Measurements from ENCODE around the gene CYB5R4.

The CYB5R4 gene

DNA sequence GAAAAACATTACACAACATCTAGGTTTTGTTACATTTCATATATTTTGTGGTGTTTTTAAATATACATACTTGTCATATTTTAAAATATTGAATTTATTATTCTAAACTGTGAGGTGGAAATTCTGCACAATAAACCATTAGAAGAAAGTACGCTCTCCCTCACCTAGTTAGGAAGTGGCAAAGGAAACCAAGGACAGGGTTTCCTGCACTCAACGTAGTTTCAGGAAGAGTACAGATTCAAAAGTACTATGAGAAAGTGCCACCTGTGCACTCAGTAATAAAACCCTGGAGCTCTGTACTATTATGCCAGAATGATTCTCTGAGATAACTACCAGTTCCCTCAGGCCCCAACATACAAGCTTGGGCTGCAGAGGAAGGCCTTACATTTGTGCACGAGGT lies 119.5 kb downstream of the CYB5R4 start:
- no peak overlapping the region for H3K4me3 ChIP-seq
- DNase-seq (ENCODE audit: low spot score), result no peak
- TF ChIP-seq, protein P1, sequence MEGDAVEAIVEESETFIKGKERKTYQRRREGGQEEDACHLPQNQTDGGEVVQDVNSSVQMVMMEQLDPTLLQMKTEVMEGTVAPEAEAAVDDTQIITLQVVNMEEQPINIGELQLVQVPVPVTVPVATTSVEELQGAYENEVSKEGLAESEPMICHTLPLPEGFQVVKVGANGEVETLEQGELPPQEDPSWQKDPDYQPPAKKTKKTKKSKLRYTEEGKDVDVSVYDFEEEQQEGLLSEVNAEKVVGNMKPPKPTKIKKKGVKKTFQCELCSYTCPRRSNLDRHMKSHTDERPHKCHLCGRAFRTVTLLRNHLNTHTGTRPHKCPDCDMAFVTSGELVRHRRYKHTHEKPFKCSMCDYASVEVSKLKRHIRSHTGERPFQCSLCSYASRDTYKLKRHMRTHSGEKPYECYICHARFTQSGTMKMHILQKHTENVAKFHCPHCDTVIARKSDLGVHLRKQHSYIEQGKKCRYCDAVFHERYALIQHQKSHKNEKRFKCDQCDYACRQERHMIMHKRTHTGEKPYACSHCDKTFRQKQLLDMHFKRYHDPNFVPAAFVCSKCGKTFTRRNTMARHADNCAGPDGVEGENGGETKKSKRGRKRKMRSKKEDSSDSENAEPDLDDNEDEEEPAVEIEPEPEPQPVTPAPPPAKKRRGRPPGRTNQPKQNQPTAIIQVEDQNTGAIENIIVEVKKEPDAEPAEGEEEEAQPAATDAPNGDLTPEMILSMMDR (IDR thresholded peaks at IDR 0.05), result no peak
- H3K27ac ChIP-seq, result no peak overlapping the region

DNA sequence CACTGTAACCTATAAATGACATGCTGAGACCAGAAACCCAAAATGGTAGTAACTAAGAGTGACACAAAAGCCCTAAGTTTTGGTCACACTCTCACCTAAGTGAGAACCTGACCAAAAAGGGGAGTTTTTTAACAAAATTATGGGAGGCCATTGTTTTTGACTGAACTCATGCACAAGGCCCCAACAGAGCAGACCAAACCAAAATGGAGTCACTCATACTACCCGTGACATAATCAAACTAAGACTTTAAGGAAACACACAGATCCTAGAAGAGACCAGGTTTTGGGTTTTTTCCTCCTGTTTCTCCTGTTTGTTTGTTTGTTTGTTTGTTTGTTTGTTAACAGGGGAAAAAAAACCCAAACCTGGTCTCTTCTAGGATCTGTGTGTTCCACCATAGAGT lies 124.9 kb downstream of the CYB5R4 start:
- no peak for DNase-seq (ENCODE audit: low spot score)
- TF ChIP-seq, protein P1 (IDR thresholded peaks at IDR 0.05), result no peak
- H3K27ac ChIP-seq, result peak overlapping the region; percentile 53 to 64
- H3K4me3 ChIP-seq, result no peak overlapping the region

DNA sequence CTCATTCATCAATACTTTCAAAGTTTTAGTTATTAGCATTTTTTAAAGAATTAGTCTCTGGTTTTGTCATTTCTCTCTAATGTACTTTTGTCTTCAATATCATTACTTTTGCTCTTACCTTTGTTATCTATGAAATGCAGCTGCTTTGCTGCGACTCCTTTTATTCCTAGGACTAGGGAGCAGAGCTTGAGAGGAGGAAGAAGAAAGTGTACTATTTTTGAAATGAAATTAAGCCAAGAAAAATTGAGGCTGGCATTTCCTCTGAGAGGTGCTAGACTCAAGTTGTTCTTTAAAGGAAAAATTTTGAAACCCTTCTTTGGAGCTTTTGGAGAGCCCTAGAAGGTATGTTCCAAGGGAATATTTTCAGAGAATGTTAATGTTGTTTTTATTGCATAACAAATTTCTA lies 125.8 kb downstream of the CYB5R4 start:
- DNase-seq (ENCODE audit: low spot score), result no peak
- H3K27ac ChIP-seq, result peak overlapping the region in 1 of 2 donors; percentile 54
- TF ChIP-seq, protein P1 (IDR thresholded peaks at IDR 0.05), result no peak
- H3K4me3 ChIP-seq, result no peak overlapping the region

DNA sequence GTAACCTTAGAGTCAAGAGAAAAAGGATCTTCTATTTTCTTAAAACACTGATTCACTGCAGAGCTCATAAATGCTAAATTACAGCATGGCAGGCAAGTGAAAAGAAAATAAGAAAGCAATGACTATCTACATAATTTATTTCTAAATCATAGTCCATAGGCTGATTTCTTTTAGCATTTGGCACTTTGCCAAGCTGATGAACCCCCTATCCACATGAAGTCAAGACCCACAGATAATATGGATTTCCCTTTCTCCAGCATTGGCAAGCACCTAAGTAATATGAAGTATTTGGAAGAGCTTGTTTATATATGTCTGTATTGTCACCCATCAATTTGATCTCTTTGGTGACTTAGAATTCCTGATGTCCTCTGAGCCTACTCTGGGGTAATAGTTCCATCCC lies 126.2 kb downstream of the CYB5R4 start:
- TF ChIP-seq, protein P1 (IDR thresholded peaks at IDR 0.05), result no peak
- no peak for DNase-seq (ENCODE audit: low spot score)
- no peak overlapping the region for H3K4me3 ChIP-seq
- peak overlapping the region; percentile 54 to 67 for H3K27ac ChIP-seq

DNA sequence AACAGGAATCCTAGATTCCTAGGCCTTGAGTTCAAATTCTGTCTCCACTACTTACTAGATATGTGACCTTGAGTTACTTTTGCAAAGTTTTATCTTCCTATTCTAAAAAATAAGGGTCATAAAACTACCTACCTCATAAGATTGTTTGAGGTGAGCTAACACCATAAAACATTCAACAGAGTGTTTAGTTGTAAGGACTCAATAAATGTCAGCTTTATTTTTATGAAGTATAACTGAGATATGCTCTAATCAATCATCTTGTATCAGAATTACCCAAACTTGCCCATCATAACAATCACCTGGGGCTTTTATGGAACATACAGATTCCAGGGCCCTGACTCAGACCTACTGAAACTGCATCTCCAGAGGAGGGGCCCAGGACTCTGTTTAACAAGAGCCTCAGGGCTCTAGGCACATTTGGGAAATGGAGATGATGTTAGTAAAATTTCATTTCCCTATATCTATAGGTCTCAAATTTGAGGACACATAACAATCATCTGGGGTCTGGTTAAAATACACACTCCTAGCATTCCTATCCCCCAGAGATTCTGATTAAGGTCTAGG lies 138.6 kb downstream of the CYB5R4 start:
- TF ChIP-seq, protein P1 (IDR thresholded peaks at IDR 0.05), result no peak
- Histone ChIP-seq H3K27ac (no peak overlapping the region), H3K4me3 (no peak overlapping the region)
- no peak for DNase-seq (ENCODE audit: low spot score)

DNA sequence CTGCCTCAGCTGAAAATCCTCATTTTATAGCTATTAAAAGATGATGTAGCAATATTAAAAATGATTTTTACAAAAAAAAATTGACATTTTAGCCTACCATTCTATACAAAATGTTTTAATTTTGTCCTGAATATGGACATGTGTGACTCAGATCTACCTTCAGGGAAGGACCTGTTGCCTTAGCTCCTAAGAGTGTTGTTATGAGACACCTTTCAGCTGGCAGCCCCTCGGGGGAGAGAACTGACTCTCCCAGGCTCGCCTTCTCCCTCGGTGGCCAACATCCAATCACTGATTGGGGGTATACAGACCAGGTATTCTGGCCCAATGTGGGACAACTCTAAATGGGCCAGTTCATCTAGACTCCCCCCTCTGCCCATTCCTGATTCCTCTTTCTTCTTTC lies 141.6 kb downstream of the CYB5R4 start:
- no peak overlapping the region for H3K4me3 ChIP-seq
- DNase-seq (ENCODE audit: low spot score), result no peak
- TF ChIP-seq, protein P1 (IDR thresholded peaks at IDR 0.05), result no peak
- no peak overlapping the region for H3K27ac ChIP-seq

DNA sequence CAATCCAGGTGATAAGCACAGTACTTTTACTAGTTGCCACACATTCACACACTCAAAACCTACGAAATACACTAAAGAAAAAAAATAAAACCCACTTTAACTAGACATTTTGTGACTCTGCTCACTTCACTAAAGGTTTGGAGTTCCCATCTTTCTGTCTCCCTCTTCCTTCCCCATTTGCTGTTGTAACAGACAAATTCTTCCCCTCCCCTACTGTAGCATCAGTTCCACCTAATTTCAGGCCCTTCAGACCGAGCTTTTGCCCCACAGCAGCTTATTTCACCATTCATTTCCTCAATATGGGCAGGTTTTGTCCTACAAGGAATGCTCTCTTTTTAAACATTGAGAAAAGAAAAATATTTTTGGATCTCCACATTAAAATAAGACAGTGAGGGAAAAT lies 142.7 kb downstream of the CYB5R4 start:
- TF ChIP-seq, protein P1 (IDR thresholded peaks at IDR 0.05), result no peak
- H3K27ac ChIP-seq, result no peak overlapping the region

More for the DNA sequence above, 142.7 kb downstream of the CYB5R4 start:
- no peak for DNase-seq (ENCODE audit: low spot score)
- no peak overlapping the region for H3K4me3 ChIP-seq

All from coronary artery (tissue), 2 donors.